Lower leg skin (tissue), 3 donors: Measurements from ENCODE around the gene EPHA3.

Source experiments
- POLR2A ChIP-seq, 2 donors: fragments of 450-650 bp; IDR thresholded peaks; one replicate each; pipeline ENCODE4 v1.6.1; 2016 to 2017; ENCODE audit warnings: antibody characterized with exemption in 2 of 2, mild to moderate bottlenecking in 1 of 2, moderate library complexity in 1 of 2
- TF ChIP-seq, protein P1 (sequence below), 3 donors: fragments of 450-650 bp; IDR thresholded peaks; one replicate each; pipeline ENCODE4 v1.5.1; 2016; ENCODE audit warnings: antibody characterized with exemption in 3 of 3, mild to moderate bottlenecking in 3 of 3, moderate library complexity in 2 of 3

DNA sequence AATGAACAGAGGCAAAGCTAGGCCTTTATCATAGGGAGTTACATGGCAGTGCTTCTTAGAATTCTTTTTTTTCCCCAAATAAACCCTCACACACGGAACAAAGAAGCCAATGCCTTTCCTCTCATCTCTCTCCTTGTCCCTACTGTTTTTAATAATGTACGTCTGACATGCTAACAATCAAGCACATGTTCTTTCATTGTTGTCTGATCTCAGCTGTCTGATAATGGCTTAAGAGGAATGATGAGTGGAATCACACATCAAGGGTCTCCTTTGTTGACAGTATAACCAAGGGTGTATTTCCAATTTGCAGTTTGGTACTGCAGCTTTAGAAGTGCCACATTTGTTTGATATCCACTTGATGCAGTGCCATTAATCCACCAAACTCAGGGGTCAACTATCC lies 34.8 kb upstream of the EPHA3 start:
- TF ChIP-seq, protein P1, sequence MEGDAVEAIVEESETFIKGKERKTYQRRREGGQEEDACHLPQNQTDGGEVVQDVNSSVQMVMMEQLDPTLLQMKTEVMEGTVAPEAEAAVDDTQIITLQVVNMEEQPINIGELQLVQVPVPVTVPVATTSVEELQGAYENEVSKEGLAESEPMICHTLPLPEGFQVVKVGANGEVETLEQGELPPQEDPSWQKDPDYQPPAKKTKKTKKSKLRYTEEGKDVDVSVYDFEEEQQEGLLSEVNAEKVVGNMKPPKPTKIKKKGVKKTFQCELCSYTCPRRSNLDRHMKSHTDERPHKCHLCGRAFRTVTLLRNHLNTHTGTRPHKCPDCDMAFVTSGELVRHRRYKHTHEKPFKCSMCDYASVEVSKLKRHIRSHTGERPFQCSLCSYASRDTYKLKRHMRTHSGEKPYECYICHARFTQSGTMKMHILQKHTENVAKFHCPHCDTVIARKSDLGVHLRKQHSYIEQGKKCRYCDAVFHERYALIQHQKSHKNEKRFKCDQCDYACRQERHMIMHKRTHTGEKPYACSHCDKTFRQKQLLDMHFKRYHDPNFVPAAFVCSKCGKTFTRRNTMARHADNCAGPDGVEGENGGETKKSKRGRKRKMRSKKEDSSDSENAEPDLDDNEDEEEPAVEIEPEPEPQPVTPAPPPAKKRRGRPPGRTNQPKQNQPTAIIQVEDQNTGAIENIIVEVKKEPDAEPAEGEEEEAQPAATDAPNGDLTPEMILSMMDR (IDR thresholded peaks at IDR 0.05): no peak
- TF ChIP-seq POLR2A (IDR thresholded peaks at IDR 0.05): no peak
